ENCODE measurements around the gene ERMARD. TPM values are rescaled to one million over a fixed set of nuclear protein-coding genes. Genes with fewer than 3 reads are reported as not detected.

Gene ERMARD
- total and polyA plus RNA-seq, 2 experiments from 2014 or later, result 15.6 to 22.0 TPM

GRCh38 chr6:169777896-169778295 lies 26.5 kb downstream of the ERMARD start:
- no peak overlapping the region for H3K4me2 ChIP-seq (ENCODE audit: unreplicated experiment)
- no peak overlapping the region for H3K27ac ChIP-seq
- H3K9me2 ChIP-seq (ENCODE audit: insufficient read depth), result no peaks in the 10 kb centered on the region
- peaks cover 10% of the 10 kb centered on the region; the same call in 1 of the 2 replicates for H3K36me3 ChIP-seq (ENCODE audit: low read depth)
- DNase-seq, result no peak
- no peaks in the 10 kb centered on the region for H3K27me3 ChIP-seq (replicated peaks; ENCODE audit: insufficient read depth)
- H2AFZ ChIP-seq, result no peak overlapping the region
- no peaks in the 10 kb centered on the region for H3F3A ChIP-seq (ENCODE audit: insufficient read depth)
- WGBS, 2 experiments (ENCODE audit: low coverage in 1 of 2, low lambda C conversion rate in 2 of 2, missing lambda C conversion rate in 2 of 2), result 93 to 96% methylated on average over 12 of the region's 12 CpGs
- no peaks in the 10 kb centered on the region for H3K79me2 ChIP-seq (ENCODE audit: insufficient read depth)
- TF ChIP-seq EZH2phosphoT487 (IDR thresholded peaks at IDR 0.05; ENCODE audit: insufficient read depth, low read depth) (no peak), EZH2 (IDR thresholded peaks at IDR 0.05; ENCODE audit: insufficient read depth, poor library complexity, severe bottlenecking) (no peak)
- H4K20me1 ChIP-seq (ENCODE audit: insufficient read depth), result no peaks in the 10 kb centered on the region
- H3K9ac ChIP-seq, result no peak overlapping the region
- in situ Hi-C loops (cut with MboI), result no loop called here
- no peaks in the 10 kb centered on the region for H3K9me3 ChIP-seq (ENCODE audit: low read depth)
- H3K4me1 ChIP-seq (ENCODE audit: insufficient read depth), result no peaks in the 10 kb centered on the region
- no peak overlapping the region for H3K4me3 ChIP-seq

DNA sequence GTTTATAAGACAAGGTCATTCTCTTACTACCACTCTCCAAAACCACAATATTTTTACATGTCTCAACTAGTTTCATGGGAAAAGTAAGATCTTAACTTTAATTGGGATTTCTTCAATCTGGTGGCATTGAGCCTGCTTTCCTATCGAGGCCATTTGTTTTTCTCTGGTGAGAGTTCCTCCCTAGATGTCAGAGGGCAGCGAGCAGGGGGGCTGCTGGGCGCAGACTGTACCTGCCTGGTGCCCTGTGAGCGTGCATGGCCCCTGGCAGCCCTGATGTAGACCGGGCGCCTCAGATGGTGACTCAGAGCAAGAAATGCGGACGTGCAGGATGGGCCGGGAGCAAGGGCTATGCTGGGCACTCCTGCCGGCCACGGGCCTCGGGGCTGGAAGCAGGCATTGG lies 27.2 kb downstream of the ERMARD start:
- H3K9ac ChIP-seq, result no peak overlapping the region
- H3K4me2 ChIP-seq (ENCODE audit: unreplicated experiment), result no peak overlapping the region
- no peak for DNase-seq
- H2AFZ ChIP-seq, result no peak overlapping the region
- WGBS, 2 experiments (ENCODE audit: low coverage in 1 of 2, low lambda C conversion rate in 2 of 2, missing lambda C conversion rate in 2 of 2), result 89 to 93% methylated on average over 12 of the region's 12 CpGs
- TF ChIP-seq EZH2phosphoT487 (IDR thresholded peaks at IDR 0.05; ENCODE audit: insufficient read depth, low read depth) (no peak), EZH2 (IDR thresholded peaks at IDR 0.05; ENCODE audit: insufficient read depth, poor library complexity, severe bottlenecking) (no peak)
- H3K27ac ChIP-seq, result no peak overlapping the region
- no peak overlapping the region for H3K4me3 ChIP-seq
- no peaks in the 10 kb centered on the region for H3K27me3 ChIP-seq (replicated peaks; ENCODE audit: insufficient read depth)
- H3K9me3 ChIP-seq (ENCODE audit: low read depth), result no peaks in the 10 kb centered on the region
- no peaks in the 10 kb centered on the region for H3K79me2 ChIP-seq (ENCODE audit: insufficient read depth)
- peaks cover 7% of the 10 kb centered on the region; the same call in 1 of the 2 replicates for H3K36me3 ChIP-seq (ENCODE audit: low read depth)
- no peaks in the 10 kb centered on the region for H3K9me2 ChIP-seq (ENCODE audit: insufficient read depth)
- in situ Hi-C loops (cut with MboI), result no loop called here
- no peaks in the 10 kb centered on the region for H4K20me1 ChIP-seq (ENCODE audit: insufficient read depth)
- H3F3A ChIP-seq (ENCODE audit: insufficient read depth), result no peaks in the 10 kb centered on the region
- no peaks in the 10 kb centered on the region for H3K4me1 ChIP-seq (ENCODE audit: insufficient read depth)

DNA sequence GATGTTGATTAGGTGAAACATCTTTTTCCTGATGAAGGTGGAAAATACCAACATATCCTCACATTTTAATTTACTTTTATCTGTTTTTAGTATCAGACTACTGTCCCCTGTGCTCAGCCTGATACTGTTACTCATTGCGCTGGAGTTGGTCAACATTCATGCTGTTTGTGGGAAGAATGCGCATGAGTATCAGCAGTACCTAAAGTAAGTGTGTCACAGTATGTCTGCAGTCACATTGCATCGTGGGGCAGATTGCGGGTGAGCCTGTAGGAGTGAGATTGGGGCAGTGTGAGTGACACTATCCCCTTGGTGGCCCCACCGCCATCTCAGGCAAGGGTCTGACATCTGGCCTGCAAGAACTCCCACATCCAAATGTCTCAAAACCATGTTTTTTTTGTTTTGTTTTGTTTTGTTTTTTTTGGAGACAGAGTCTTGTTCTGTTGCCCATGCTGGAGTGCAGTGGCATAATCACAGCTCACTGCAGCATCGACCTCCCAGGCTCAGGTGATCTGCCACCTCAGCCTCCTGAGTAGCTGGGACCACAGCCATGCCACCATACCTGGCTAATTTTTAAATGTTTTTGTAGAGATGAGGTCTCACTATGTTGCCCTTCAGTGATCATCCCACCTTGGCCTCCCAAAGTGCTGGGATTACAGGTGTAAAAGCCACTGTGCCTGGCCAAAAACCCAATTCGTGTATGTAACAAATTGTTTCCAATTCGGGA lies 27.8 kb downstream of the ERMARD start:
- H3K4me3 ChIP-seq, result no peak overlapping the region
- no peak overlapping the region for H3K27ac ChIP-seq
- H3K79me2 ChIP-seq (ENCODE audit: insufficient read depth), result no peaks in the 10 kb centered on the region
- no peak overlapping the region for H2AFZ ChIP-seq
- H3K9ac ChIP-seq, result no peak overlapping the region
- H3K4me1 ChIP-seq (ENCODE audit: insufficient read depth), result no peaks in the 10 kb centered on the region
- TF ChIP-seq EZH2 (IDR thresholded peaks at IDR 0.05; ENCODE audit: insufficient read depth, poor library complexity, severe bottlenecking) (no peak), EZH2phosphoT487 (IDR thresholded peaks at IDR 0.05; ENCODE audit: insufficient read depth, low read depth) (no peak)
- H3K36me3 ChIP-seq (ENCODE audit: low read depth), result peaks cover 7% of the 10 kb centered on the region; the same call in 1 of the 2 replicates
- no peaks in the 10 kb centered on the region for H3K27me3 ChIP-seq (replicated peaks; ENCODE audit: insufficient read depth)
- in situ Hi-C loops (cut with MboI), result no loop called here
- H3K9me2 ChIP-seq (ENCODE audit: insufficient read depth), result no peaks in the 10 kb centered on the region
- DNase-seq, result no peak
- 92 to 94% methylated on average over 8 of the region's 8 CpGs for WGBS, 2 experiments (ENCODE audit: low coverage in 1 of 2, low lambda C conversion rate in 2 of 2, missing lambda C conversion rate in 2 of 2)
- H3K9me3 ChIP-seq (ENCODE audit: low read depth), result no peaks in the 10 kb centered on the region
- H4K20me1 ChIP-seq (ENCODE audit: insufficient read depth), result no peaks in the 10 kb centered on the region
- H3K4me2 ChIP-seq (ENCODE audit: unreplicated experiment), result no peak overlapping the region
- H3F3A ChIP-seq (ENCODE audit: insufficient read depth), result no peaks in the 10 kb centered on the region

DNA sequence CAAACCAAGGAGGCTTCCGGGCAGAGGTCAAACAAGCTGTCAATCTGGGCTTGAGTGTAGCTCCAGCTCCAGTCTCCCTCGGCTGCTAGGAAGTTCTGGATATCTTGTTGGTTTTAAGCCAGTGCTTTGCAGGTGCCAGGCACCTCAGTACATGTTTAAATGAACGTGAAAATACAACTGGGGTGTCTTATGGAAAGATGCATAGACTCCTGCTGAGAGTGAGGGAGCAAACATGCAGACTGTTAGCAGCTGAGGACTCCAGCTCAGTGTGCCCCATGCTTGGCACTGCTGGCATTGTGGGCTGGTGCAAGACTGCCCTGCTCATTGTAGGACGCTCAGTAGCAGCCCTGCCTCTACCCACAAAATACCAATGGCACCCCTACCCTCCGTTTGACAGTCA lies 28.5 kb downstream of the ERMARD start:
- no peak for DNase-seq
- Histone ChIP-seq H3K4me2 (ENCODE audit: unreplicated experiment) (no peak overlapping the region), H3K4me3 (no peak overlapping the region), H3K4me1 (ENCODE audit: insufficient read depth) (no peaks in the 10 kb centered on the region), H3K79me2 (ENCODE audit: insufficient read depth) (no peaks in the 10 kb centered on the region), H3K27ac (no peak overlapping the region), H3K36me3 (ENCODE audit: low read depth) (peaks cover 7% of the 10 kb centered on the region; the same call in 1 of the 2 replicates), H3K9me2 (ENCODE audit: insufficient read depth) (no peaks in the 10 kb centered on the region), H3K27me3 (replicated peaks; ENCODE audit: insufficient read depth) (no peaks in the 10 kb centered on the region), H3K9ac (no peak overlapping the region), H3F3A (ENCODE audit: insufficient read depth) (no peaks in the 10 kb centered on the region), H2AFZ (no peak overlapping the region), H3K9me3 (ENCODE audit: low read depth) (no peaks in the 10 kb centered on the region), H4K20me1 (ENCODE audit: insufficient read depth) (no peaks in the 10 kb centered on the region)
- WGBS, 2 experiments (ENCODE audit: low coverage in 1 of 2, low lambda C conversion rate in 2 of 2, missing lambda C conversion rate in 2 of 2), result 85 to 87% methylated on average over 5 of the region's 5 CpGs
- in situ Hi-C loops (cut with MboI), result no loop called here
- TF ChIP-seq EZH2 (IDR thresholded peaks at IDR 0.05; ENCODE audit: insufficient read depth, poor library complexity, severe bottlenecking), result no peak
- TF ChIP-seq EZH2phosphoT487 (IDR thresholded peaks at IDR 0.05; ENCODE audit: insufficient read depth, low read depth), result no peak
